Stimulated activated CD8-positive, alpha-beta memory T cell treated with anti-CD3 and anti-CD28 coated beads, Interleukin-12 subunit alpha, Interleukin-12 subunit beta, amount 100 ng/mL, for 24 hours (primary cell): Measurements from ENCODE around the gene SLC25A42.
"Not testable (repeated sequence)": the region's sequence is repeated elsewhere in the genome, so short reads cannot be mapped to it uniquely, and the experiment has no call there.

ENCODE experiments used
- DNase-seq: peaks from one replicate; pipeline ENCODE4 v3.0.0-alpha.2; 2020; ENCODE audit errors: extremely low read depth

SLC25A42 gene

GRCh38 chr19:19135713-19136112, 71.9 kb downstream of the SLC25A42 start:
- DNase-seq = not testable (repeated sequence)

GRCh38 chr19:19137556-19138108, 73.8 kb downstream of the SLC25A42 start:
- DNase-seq = no peak

- DNase-seq = peak; percentile 83
Observed at GRCh38 chr19:19138109-19138981, 74.6 kb downstream of the SLC25A42 start, which contains the start of gene TMEM161A. Gene TMEM161A (minus strand): TSS chr19:19138478. CDS start chr19:19138428, 50 bp downstream.

- DNase-seq = no peak
Observed at GRCh38 chr19:19139876-19140229, 76.1 kb downstream of the SLC25A42 start.

GRCh38 chr19:19140476-19140875, 76.7 kb downstream of the SLC25A42 start:
- no peak for DNase-seq

- DNase-seq = no peak
Observed at GRCh38 chr19:19142347-19142746, 78.6 kb downstream of the SLC25A42 start.

GRCh38 chr19:19145281-19145680, 81.5 kb downstream of the SLC25A42 start:
- no peak for DNase-seq

GRCh38 chr19:19145684-19146608, 82.2 kb downstream of the SLC25A42 start:
- peak; percentile 41 for DNase-seq

- DNase-seq = no peak
Observed at GRCh38 chr19:19146865-19147264, 83.1 kb downstream of the SLC25A42 start.

GRCh38 chr19:19147344-19147743, 83.5 kb downstream of the SLC25A42 start:
- no peak for DNase-seq

- not testable (repeated sequence) for DNase-seq
Observed at GRCh38 chr19:19148504-19148903, 84.7 kb downstream of the SLC25A42 start.

GRCh38 chr19:19149435-19149834, 85.6 kb downstream of the SLC25A42 start:
- DNase-seq = no peak

GRCh38 chr19:19151418-19151817, 87.6 kb downstream of the SLC25A42 start:
- DNase-seq = no peak

GRCh38 chr19:19152668-19153384, 89.0 kb downstream of the SLC25A42 start:
- DNase-seq = no peak

GRCh38 chr19:19154768-19155494, 91.1 kb downstream of the SLC25A42 start:
- DNase-seq = no peak

- no peak for DNase-seq
Observed at GRCh38 chr19:19155495-19156219, 91.9 kb downstream of the SLC25A42 start.

GRCh38 chr19:19157808-19158207, 94.0 kb downstream of the SLC25A42 start:
- DNase-seq = no peak

GRCh38 chr19:19159534-19159933, 95.7 kb downstream of the SLC25A42 start:
- no peak for DNase-seq

GRCh38 chr19:19160461-19161035, 96.8 kb downstream of the SLC25A42 start:
- no peak for DNase-seq

GRCh38 chr19:19162495-19162894, 98.7 kb downstream of the SLC25A42 start:
- no peak for DNase-seq
